ENCODE measurements around the gene FSHR.

Gene FSHR

DNA sequence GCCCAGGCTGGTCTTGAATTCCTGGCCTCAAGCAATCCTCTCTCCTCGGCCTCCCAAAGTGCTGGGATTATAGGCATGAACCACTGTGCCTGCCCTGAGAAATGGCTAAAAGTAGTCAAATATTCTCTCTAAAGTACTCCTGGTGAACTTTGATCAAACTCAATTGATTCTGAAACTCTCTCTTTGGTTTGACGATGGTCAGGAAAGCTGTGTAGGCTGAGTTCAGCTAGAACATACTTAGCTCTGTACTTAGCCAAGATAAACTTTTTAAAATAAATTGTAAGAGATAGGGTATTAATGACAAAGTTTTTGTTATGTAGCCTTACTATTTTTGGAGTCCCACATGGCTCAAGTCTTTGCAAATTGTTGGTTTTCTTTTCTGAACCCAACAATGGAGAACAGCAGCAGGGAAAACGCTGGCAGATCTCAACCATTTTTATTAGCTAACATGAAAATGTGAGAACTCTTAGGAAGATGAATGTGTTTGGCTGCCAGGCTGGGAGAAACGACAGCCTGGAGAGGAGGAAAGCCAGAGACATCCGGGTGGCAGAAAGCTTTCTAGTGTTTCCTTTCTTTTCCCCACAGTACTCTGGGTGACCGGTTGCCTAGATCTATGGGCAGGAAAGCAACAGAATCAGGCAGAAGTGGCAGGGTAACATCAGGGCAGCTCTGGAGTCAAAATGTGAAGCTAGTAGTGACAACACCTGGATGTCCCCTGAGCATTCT, 205.8 kb downstream of the FSHR start:
- Histone ChIP-seq H3K27me3 (ENCODE audit: insufficient read depth, poor library complexity, severe bottlenecking) (peaks cover 4% of the 10 kb centered on the region), H3K9me3 (ENCODE audit: severe bottlenecking) (no peaks in the 10 kb centered on the region), H3K4me3 (ENCODE audit: severe bottlenecking) (no peak overlapping the region), H3K4me1 (ENCODE audit: insufficient read depth, poor library complexity, severe bottlenecking) (no peaks in the 10 kb centered on the region), H3K36me3 (ENCODE audit: low read depth) (no peaks in the 10 kb centered on the region), H3K27ac (ENCODE audit: poor library complexity, severe bottlenecking) (no peak overlapping the region)
- no peak for ATAC-seq (ENCODE audit: low read depth)
- no peak for DNase-seq (ENCODE audit: low spot score)
- TF ChIP-seq, protein P1, sequence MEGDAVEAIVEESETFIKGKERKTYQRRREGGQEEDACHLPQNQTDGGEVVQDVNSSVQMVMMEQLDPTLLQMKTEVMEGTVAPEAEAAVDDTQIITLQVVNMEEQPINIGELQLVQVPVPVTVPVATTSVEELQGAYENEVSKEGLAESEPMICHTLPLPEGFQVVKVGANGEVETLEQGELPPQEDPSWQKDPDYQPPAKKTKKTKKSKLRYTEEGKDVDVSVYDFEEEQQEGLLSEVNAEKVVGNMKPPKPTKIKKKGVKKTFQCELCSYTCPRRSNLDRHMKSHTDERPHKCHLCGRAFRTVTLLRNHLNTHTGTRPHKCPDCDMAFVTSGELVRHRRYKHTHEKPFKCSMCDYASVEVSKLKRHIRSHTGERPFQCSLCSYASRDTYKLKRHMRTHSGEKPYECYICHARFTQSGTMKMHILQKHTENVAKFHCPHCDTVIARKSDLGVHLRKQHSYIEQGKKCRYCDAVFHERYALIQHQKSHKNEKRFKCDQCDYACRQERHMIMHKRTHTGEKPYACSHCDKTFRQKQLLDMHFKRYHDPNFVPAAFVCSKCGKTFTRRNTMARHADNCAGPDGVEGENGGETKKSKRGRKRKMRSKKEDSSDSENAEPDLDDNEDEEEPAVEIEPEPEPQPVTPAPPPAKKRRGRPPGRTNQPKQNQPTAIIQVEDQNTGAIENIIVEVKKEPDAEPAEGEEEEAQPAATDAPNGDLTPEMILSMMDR (IDR thresholded peaks at IDR 0.05; ENCODE audit: poor library complexity, severe bottlenecking), result no peak

DNA sequence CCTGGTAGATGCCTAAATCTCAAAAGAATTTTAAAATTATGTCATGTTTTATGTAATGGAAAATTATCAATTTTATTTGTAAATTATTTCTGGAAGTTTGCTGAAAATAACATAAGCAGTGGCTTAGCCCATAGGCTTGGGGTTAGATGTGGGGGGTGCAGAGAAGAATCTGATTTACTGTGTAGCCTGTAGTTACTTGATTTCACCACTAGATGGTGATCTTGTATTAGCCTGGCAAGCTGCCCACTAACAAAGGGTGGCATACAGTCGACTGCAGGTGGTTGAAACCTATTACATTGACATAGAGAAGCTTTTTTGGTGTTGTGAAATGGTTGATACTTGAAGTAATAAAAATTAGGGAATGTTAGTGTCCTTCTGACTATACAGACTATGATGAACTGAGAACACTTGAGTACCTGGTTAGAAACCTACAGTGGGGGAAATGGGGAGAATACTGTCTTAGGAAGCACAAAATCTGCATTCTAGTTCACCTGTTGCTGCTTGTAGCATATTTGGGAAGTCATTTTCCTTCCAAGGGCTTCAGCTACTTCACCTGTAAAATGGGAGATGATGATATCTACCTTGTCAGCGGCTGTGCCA, 207.8 kb downstream of the FSHR start:
- Histone ChIP-seq H3K36me3 (ENCODE audit: low read depth) (no peaks in the 10 kb centered on the region), H3K4me3 (ENCODE audit: severe bottlenecking) (no peak overlapping the region), H3K27me3 (ENCODE audit: insufficient read depth, poor library complexity, severe bottlenecking) (peaks cover 4% of the 10 kb centered on the region), H3K4me1 (ENCODE audit: insufficient read depth, poor library complexity, severe bottlenecking) (no peaks in the 10 kb centered on the region), H3K9me3 (ENCODE audit: severe bottlenecking) (no peaks in the 10 kb centered on the region), H3K27ac (ENCODE audit: poor library complexity, severe bottlenecking) (no peak overlapping the region)
- no peak for DNase-seq (ENCODE audit: low spot score)
- ATAC-seq (ENCODE audit: low read depth), result peak; percentile 76
- TF ChIP-seq, protein P1 (IDR thresholded peaks at IDR 0.05; ENCODE audit: poor library complexity, severe bottlenecking), result peak; percentile 88

DNA sequence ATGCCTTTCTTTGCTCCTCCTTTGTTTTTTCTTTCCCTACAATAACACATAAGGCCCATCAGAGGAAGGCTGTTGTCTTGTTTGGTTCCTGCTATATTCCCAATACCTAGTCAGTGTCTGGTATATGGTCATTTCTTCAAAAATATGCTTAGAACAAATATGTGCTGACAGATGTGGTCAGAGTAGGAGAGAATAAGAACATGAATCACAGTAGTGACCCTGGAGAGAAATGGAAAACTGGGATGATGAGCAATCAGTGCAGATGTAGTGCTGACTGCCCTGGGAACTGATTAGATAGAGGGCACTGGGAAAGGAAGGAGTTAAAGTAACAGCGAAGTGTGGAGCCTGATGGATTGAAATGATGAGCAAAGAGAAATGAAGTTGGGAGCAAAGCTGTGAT, 209.4 kb downstream of the FSHR start:
- H3K36me3 ChIP-seq (ENCODE audit: low read depth), result no peaks in the 10 kb centered on the region
- H3K4me3 ChIP-seq (ENCODE audit: severe bottlenecking), result no peak overlapping the region
- H3K9me3 ChIP-seq (ENCODE audit: severe bottlenecking), result no peaks in the 10 kb centered on the region
- TF ChIP-seq, protein P1 (IDR thresholded peaks at IDR 0.05; ENCODE audit: poor library complexity, severe bottlenecking), result no peak
- ATAC-seq (ENCODE audit: low read depth) (no peak), DNase-seq (ENCODE audit: low spot score) (no peak)
- H3K4me1 ChIP-seq (ENCODE audit: insufficient read depth, poor library complexity, severe bottlenecking), result no peaks in the 10 kb centered on the region
- H3K27me3 ChIP-seq (ENCODE audit: insufficient read depth, poor library complexity, severe bottlenecking), result peaks cover 4% of the 10 kb centered on the region
- no peak overlapping the region for H3K27ac ChIP-seq (ENCODE audit: poor library complexity, severe bottlenecking)

DNA sequence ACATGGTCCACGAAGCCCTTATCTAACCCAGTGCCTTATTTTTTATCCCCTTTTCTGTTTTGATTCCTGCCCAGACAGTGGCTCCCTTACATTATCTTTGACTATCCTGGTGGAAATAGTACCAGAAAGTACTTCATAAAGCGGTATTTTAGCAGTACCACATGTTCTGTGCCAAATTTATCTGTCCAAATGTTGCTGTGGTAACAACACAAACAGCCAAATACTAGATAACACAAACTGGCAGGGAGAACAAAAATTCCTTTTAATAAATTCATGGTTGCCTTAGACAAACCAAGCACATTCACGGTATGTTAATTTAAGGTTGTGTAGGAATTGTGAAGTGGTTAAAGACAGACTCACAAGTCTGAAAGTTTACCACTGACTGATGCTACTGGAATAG, 210.9 kb downstream of the FSHR start:
- no peak overlapping the region for H3K4me3 ChIP-seq (ENCODE audit: severe bottlenecking)
- no peak for DNase-seq (ENCODE audit: low spot score)
- H3K36me3 ChIP-seq (ENCODE audit: low read depth), result no peaks in the 10 kb centered on the region
- no peak overlapping the region for H3K27ac ChIP-seq (ENCODE audit: poor library complexity, severe bottlenecking)
- H3K9me3 ChIP-seq (ENCODE audit: severe bottlenecking), result no peaks in the 10 kb centered on the region
- TF ChIP-seq, protein P1 (IDR thresholded peaks at IDR 0.05; ENCODE audit: poor library complexity, severe bottlenecking), result no peak
- H3K4me1 ChIP-seq (ENCODE audit: insufficient read depth, poor library complexity, severe bottlenecking), result no peaks in the 10 kb centered on the region
- no peak for ATAC-seq (ENCODE audit: low read depth)
- peaks cover 4% of the 10 kb centered on the region for H3K27me3 ChIP-seq (ENCODE audit: insufficient read depth, poor library complexity, severe bottlenecking)

DNA sequence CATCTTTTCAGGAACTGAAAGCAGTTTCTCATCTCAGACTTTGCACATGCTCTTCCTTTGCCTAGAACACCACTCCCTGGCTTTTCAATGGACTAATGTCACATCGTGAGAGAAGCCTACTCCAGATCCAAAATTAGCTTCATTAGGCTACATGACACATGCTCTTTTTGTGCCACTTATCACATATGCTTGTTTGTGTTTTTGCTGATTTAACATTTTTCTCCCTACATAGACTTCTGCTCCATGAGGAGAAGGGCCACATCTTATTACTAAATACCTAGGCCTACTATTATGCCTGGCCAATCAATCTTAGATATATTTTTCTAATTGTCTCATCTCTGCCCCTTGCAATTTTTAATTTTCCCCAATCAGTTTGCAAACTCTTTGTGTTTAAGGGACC, 212.4 kb downstream of the FSHR start:
- DNase-seq (ENCODE audit: low spot score) (no peak), ATAC-seq (ENCODE audit: low read depth) (no peak)
- H3K36me3 ChIP-seq (ENCODE audit: low read depth), result no peaks in the 10 kb centered on the region
- H3K4me3 ChIP-seq (ENCODE audit: severe bottlenecking), result no peak overlapping the region
- H3K27me3 ChIP-seq (ENCODE audit: insufficient read depth, poor library complexity, severe bottlenecking), result no peaks in the 10 kb centered on the region
- no peak overlapping the region for H3K27ac ChIP-seq (ENCODE audit: poor library complexity, severe bottlenecking)
- TF ChIP-seq, protein P1 (IDR thresholded peaks at IDR 0.05; ENCODE audit: poor library complexity, severe bottlenecking), result no peak
- H3K9me3 ChIP-seq (ENCODE audit: severe bottlenecking), result no peaks in the 10 kb centered on the region
- H3K4me1 ChIP-seq (ENCODE audit: insufficient read depth, poor library complexity, severe bottlenecking), result no peaks in the 10 kb centered on the region
